ENCODE measurements around the gene CARMIL1.

DNA sequence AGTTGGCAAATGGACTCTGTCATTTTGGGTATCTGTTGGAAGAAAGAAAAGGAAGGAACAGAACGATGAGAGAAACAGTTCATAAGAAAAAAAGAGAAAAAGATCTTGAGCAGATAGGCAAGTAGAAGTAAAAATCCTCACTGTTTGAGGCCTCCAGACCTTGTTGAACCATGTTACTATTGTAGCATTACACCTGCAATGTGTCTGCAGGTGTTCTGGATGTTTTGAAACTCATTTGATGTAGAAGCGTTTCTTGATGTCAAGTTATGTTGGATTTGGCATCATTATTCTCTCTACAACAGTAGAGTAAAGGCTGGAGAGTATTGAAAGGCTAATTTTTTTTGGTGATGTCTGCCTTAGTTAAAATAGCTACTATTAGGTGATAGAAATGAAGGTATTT is 108.7 kb downstream of the CARMIL1 start:
- TF ChIP-seq CTCF (IDR thresholded peaks at IDR 0.05; ENCODE audit: low read depth, low read length) (no peak), EZH2phosphoT487 (IDR thresholded peaks at IDR 0.05; ENCODE audit: low read depth) (no peak)
